H1 (cell line): ENCODE measurements around the gene TUT4.

Source experiments
- BRCA1 ChIP-seq: IDR thresholded peaks from 2 replicates; pipeline ENCODE4 v1.6.1; 2012; ENCODE audit warnings: low read depth, low read length, improper control_type of control experiment
- CBX8 ChIP-seq: fragments of 300-800, 300-1000 bp; sonication (generic); IDR thresholded peaks from 2 replicates; pipeline ENCODE4 v1.7.1; 2016; ENCODE audit warnings: low read depth, low read length, borderline replicate concordance
- CTCF ChIP-seq, 3 experiments: IDR thresholded peaks; 1 replicate in 2 of 3; 2 replicates in 1 of 3; pipeline versions ENCODE4 v1.5.1 to v1.6.1; 2011; ENCODE audit warnings: low read length in 3 of 3, mild to moderate bottlenecking in 3 of 3, inconsistent platforms in 2 of 3, low read depth in 1 of 3, moderate library complexity in 1 of 3; ENCODE audit not compliant: insufficient read depth in 1 of 3; ENCODE audit errors: control extremely low read depth in 1 of 3
- POLR2AphosphoS5 ChIP-seq: IDR thresholded peaks from 2 replicates; pipeline ENCODE4 v1.6.1; 2011; ENCODE audit warnings: low read depth, low read length
- RFX5 ChIP-seq: IDR thresholded peaks from 2 replicates; pipeline ENCODE4 v1.6.1; 2011; ENCODE audit warnings: low read depth, low read length, improper control_type of control experiment, borderline replicate concordance
- TEAD4 ChIP-seq: IDR thresholded peaks from 2 replicates; pipeline ENCODE4 v1.6.1; 2012; ENCODE audit warnings: low read depth, low read length, inconsistent platforms, mixed read lengths

- TF ChIP-seq CTCF (IDR thresholded peaks at IDR 0.05; ENCODE audit: control extremely low read depth in 1 of 3, insufficient read depth in 1 of 3, low read depth in 1 of 3, low read length in 3 of 3) (no peak), CBX8 (no peak), RFX5 (no peak), TEAD4 (no peak), POLR2AphosphoS5 (no peak), BRCA1 (no peak)
These were observed 1.9 kb upstream of the TUT4 start for GRCh38 chr1:52554756-52555155.
